Stimulated activated CD4-positive, alpha-beta T cell treated with anti-CD3 and anti-CD28 coated beads, Interleukin-12 subunit alpha, Interleukin-12 subunit beta, amount 100 ng/mL, for 24 hours (primary cell): ENCODE results near the gene SETD6.

ENCODE experiments used
- DNase-seq, 2 experiments: peaks; one replicate each; pipeline ENCODE4 v3.0.0-alpha.2; 2020; ENCODE audit warnings: low read depth in 2 of 2

SETD6 gene

GRCh38 chr16:58493756-58494431 is 21.4 kb upstream of the SETD6 start:
- DNase-seq, result no peak

- DNase-seq, result peak in 1 of 2 experiments; percentile 74
These were observed 20.3 kb upstream of the SETD6 start for GRCh38 chr16:58494981-58495520.

- DNase-seq, result no peak
These were observed 19.6 kb upstream of the SETD6 start for GRCh38 chr16:58495521-58496331.

- DNase-seq, result no peak
These were observed 17.8 kb upstream of the SETD6 start for GRCh38 chr16:58497468-58497867.

GRCh38 chr16:58497935-58498334 is 17.4 kb upstream of the SETD6 start:
- DNase-seq, result no peak

- no peak for DNase-seq
These were observed 16.8 kb upstream of the SETD6 start for GRCh38 chr16:58498341-58499091.

- no peak for DNase-seq
These were observed 16.2 kb upstream of the SETD6 start for GRCh38 chr16:58499092-58499511.

GRCh38 chr16:58499615-58500351 is 15.5 kb upstream of the SETD6 start, which contains the start of gene NDRG4:
NDRG4 (plus strand) TSS chr16:58500143; CDS start chr16:58500249, 106 bp downstream.
- no peak for DNase-seq

GRCh38 chr16:58500430-58501241 is 14.7 kb upstream of the SETD6 start:
- no peak for DNase-seq

GRCh38 chr16:58501242-58502131 is 13.8 kb upstream of the SETD6 start:
- DNase-seq, result peak in 1 of 2 experiments; percentile 42

- DNase-seq, result no peak
These were observed 12.9 kb upstream of the SETD6 start for GRCh38 chr16:58502217-58502921.

GRCh38 chr16:58503166-58503862 is 12.0 kb upstream of the SETD6 start:
- DNase-seq, result no peak

GRCh38 chr16:58503863-58504688 is 11.2 kb upstream of the SETD6 start:
- no peak for DNase-seq

- no peak for DNase-seq
These were observed 8.8 kb upstream of the SETD6 start for GRCh38 chr16:58506241-58507194.

GRCh38 chr16:58507195-58507962 is 7.9 kb upstream of the SETD6 start:
- no peak for DNase-seq
